Parathyroid adenoma (tissue), 2 donors: ENCODE results near the gene GRAMD4.

Experiments used
- H2AFZ ChIP-seq: fragments of 300-600 bp; sonication (generic); one replicate; pipeline ENCODE4 v1.7.0; 2017; ENCODE audit warnings: antibody characterized with exemption, mild to moderate bottlenecking
- H3K27ac ChIP-seq: fragments of 300-600 bp; sonication (generic); one replicate; pipeline ENCODE4 v1.7.0; 2017
- H3K27me3 ChIP-seq: fragments of 300-600 bp; sonication (generic); one replicate; pipeline ENCODE4 v1.7.0; 2017; ENCODE audit warnings: low read length; ENCODE audit not compliant: control insufficient read depth, insufficient read depth
- H3K36me3 ChIP-seq: fragments of 300-600 bp; sonication (generic); one replicate; pipeline ENCODE4 v1.7.0; 2017; ENCODE audit warnings: low read length; ENCODE audit not compliant: control insufficient read depth, insufficient read depth
- H3K4me1 ChIP-seq: fragments of 300-600 bp; sonication (generic); one replicate; pipeline ENCODE4 v1.7.0; 2017; ENCODE audit warnings: control low read depth
- H3K4me2 ChIP-seq: fragments of 300-600 bp; sonication (generic); one replicate; pipeline ENCODE4 v1.7.0; 2017; ENCODE audit warnings: low read length
- H3K4me3 ChIP-seq: fragments of 300-600 bp; sonication (generic); one replicate; pipeline ENCODE4 v1.7.0; 2017; ENCODE audit warnings: low read depth, low read length
- H3K79me2 ChIP-seq: fragments of 300-600 bp; sonication (generic); one replicate; pipeline ENCODE4 v1.7.0; 2017; ENCODE audit warnings: control low read depth
- H3K9ac ChIP-seq: fragments of 300-600 bp; sonication (generic); one replicate; pipeline ENCODE4 v1.7.0; 2017; ENCODE audit warnings: mild to moderate bottlenecking
- H3K9me3 ChIP-seq: fragments of 300-600 bp; sonication (generic); one replicate; pipeline ENCODE4 v1.7.0; 2017; ENCODE audit warnings: low read length; ENCODE audit not compliant: control insufficient read depth
- CTCF ChIP-seq: fragments of 300-600 bp; sonication (generic); IDR thresholded peaks from one replicate; pipeline ENCODE4 v1.7.0; 2017; ENCODE audit warnings: antibody characterized with exemption, mild to moderate bottlenecking
- donor health status: primary hyperparathyroidism.

The GRAMD4 gene

GRCh38 chr22:46584081-46584921, 35.9 kb upstream of the GRAMD4 start:
- H3K9ac ChIP-seq = no peak overlapping the region
- no peak for TF ChIP-seq CTCF
- no peaks in the 10 kb centered on the region for H3K9me3 ChIP-seq
- H3K79me2 ChIP-seq = peaks cover 2% of the 10 kb centered on the region
- no peaks in the 10 kb centered on the region for H3K27me3 ChIP-seq
- H3K4me1 ChIP-seq = no peaks in the 10 kb centered on the region
- no peak overlapping the region for H3K27ac ChIP-seq
- H3K4me2 ChIP-seq = no peak overlapping the region
- no peak overlapping the region for H3K4me3 ChIP-seq
- no peak overlapping the region for H2AFZ ChIP-seq
- no peaks in the 10 kb centered on the region for H3K36me3 ChIP-seq

DNA sequence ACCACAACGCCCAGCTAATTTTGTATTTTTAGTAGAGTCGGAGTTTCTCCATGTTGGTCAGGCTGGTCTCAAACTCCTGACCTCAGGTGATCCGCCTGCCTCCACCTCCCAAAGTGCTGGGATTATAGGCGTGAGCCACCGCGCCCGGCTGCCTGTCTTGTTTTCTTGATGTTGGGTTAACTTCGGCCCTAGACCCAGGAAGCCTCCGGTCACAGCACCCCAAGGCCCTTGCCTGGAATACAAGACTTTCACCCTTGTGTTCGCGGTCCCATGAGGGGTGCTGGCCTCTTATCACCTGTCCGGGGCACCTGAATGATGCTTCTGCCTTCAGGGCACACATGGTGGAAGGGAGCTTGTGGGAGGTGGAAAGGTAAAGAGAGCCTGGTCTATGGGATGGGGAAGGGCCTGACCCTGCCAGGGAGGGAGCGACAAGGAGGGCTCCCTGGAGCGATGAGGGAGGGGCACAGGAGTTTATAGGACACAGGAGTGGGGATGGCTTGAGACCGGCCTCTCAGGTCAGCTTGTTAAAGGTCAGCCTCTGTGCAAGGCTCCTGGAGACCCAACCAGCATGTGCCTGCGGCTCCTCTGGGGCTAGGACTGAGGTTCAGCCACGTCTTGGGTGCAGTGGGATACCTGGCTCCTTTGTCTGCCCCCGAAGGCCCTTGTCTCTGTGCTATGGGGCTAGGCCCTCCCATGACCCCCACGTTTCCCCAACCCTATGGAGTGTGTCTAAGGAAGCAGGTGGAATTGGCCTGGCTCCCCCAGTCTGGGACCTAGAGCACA, 34.7 kb upstream of the GRAMD4 start:
- H3K27ac ChIP-seq = no peak overlapping the region
- no peak for TF ChIP-seq CTCF
- H2AFZ ChIP-seq = no peak overlapping the region
- no peak overlapping the region for H3K4me3 ChIP-seq
- no peak overlapping the region for H3K4me2 ChIP-seq
- H3K4me1 ChIP-seq = no peaks in the 10 kb centered on the region
- H3K79me2 ChIP-seq = peaks cover 2% of the 10 kb centered on the region
- no peak overlapping the region for H3K9ac ChIP-seq
- no peaks in the 10 kb centered on the region for H3K27me3 ChIP-seq
- H3K9me3 ChIP-seq = no peaks in the 10 kb centered on the region
- H3K36me3 ChIP-seq = no peaks in the 10 kb centered on the region

DNA sequence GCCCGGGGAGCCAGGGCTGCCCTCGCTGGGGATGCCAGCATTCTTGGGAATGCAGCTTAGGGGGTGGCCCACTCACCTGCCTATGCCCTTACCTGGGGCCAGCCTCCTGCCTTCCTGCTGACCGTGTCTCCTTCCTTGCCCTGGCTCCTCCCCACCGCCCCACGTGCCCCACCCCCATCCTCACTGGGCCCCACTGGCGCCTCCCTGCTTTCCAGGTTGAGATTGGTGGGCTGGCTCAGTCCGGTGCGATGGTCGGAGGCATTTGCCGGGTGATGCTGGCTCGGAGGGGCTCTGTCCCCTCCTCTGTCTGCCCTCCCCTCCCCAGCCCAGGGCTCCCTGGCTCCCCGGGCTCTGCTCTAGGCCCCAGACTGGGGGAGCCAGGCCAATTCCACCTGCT, 34.1 kb upstream of the GRAMD4 start:
- TF ChIP-seq CTCF = no peak
- Histone ChIP-seq H3K9ac (no peak overlapping the region), H3K4me3 (no peak overlapping the region), H3K27me3 (no peaks in the 10 kb centered on the region), H3K4me2 (no peak overlapping the region), H3K79me2 (peaks cover 2% of the 10 kb centered on the region), H3K27ac (no peak overlapping the region), H2AFZ (no peak overlapping the region), H3K4me1 (no peaks in the 10 kb centered on the region), H3K36me3 (no peaks in the 10 kb centered on the region), H3K9me3 (no peaks in the 10 kb centered on the region)

GRCh38 chr22:46586531-46587011, 33.6 kb upstream of the GRAMD4 start:
- Histone ChIP-seq H3K4me2 (no peak overlapping the region), H3K9me3 (no peaks in the 10 kb centered on the region), H3K27ac (no peak overlapping the region), H3K4me1 (no peaks in the 10 kb centered on the region), H3K9ac (no peak overlapping the region), H3K36me3 (no peaks in the 10 kb centered on the region), H2AFZ (no peak overlapping the region), H3K79me2 (no peaks in the 10 kb centered on the region), H3K27me3 (no peaks in the 10 kb centered on the region), H3K4me3 (no peak overlapping the region)
- no peak for TF ChIP-seq CTCF
